HepG2 (cell line): ENCODE results near the gene SLC2A6. TPM values are rescaled to one million over a fixed set of nuclear protein-coding genes. Genes with fewer than 3 reads are reported as not detected.

Experiments used
- CC2D1A ChIP-seq: sonication (generic); formaldehyde crosslinking; IDR thresholded peaks from 2 replicates; pipeline ENCODE4 v1.8.1; 2023; ENCODE audit warnings: mild to moderate bottlenecking, missing genetic modification reagents
- NRL ChIP-seq: sonication (generic); formaldehyde crosslinking; IDR thresholded peaks from 2 replicates; pipeline ENCODE4 v1.5.0; 2020; ENCODE audit warnings: missing genetic modification reagents, mild to moderate bottlenecking, moderate library complexity, borderline replicate concordance
- PAXIP1 ChIP-seq: sonication (generic); formaldehyde crosslinking; conservative IDR thresholded peaks from 2 replicates; pipeline ENCODE4 v1.4.0; 2020; ENCODE audit warnings: mild to moderate bottlenecking, missing genetic modification reagents, moderate library complexity
- PRDM4 ChIP-seq: sonication (generic); formaldehyde crosslinking; IDR thresholded peaks from 2 replicates; pipeline ENCODE4 v1.9.0; 2021; ENCODE audit warnings: missing genetic modification reagents, borderline replicate concordance
- TP53 ChIP-seq: sonication (generic); formaldehyde crosslinking; conservative IDR thresholded peaks from 2 replicates; pipeline ENCODE4 v1.4.0; 2020; ENCODE audit warnings: missing genetic modification reagents
- ZGPAT ChIP-seq: IDR thresholded peaks from 2 replicates; pipeline ENCODE4 v1.6.1; 2016; ENCODE audit warnings: mild to moderate bottlenecking
- ZNF3 ChIP-seq: IDR thresholded peaks from 2 replicates; pipeline ENCODE4 v1.7.0; 2017; ENCODE audit warnings: inconsistent platforms
- ZNF577 ChIP-seq: sonication (generic); formaldehyde crosslinking; IDR thresholded peaks from 2 replicates; pipeline ENCODE4 v1.4.0; 2020; ENCODE audit warnings: mild to moderate bottlenecking, low read depth, missing genetic modification reagents, borderline replicate concordance
- ZNF720 ChIP-seq: sonication (generic); formaldehyde crosslinking; IDR thresholded peaks from 2 replicates; pipeline ENCODE4 v1.4.0; 2020; ENCODE audit warnings: missing genetic modification reagents
- ZNF766 ChIP-seq: sonication (generic); formaldehyde crosslinking; IDR thresholded peaks from 2 replicates; pipeline ENCODE4 v1.5.0; 2020; ENCODE audit warnings: missing genetic modification reagents, borderline replicate concordance
- polyA plus RNA-seq, 8 experiments: library from polyadenylated mRNA; depleted of rRNA in 3 of 8; stranded (reverse) in 7 of 8; unstranded in 1 of 8; fragments of >200 nt; fragmentation: Illumina TruSeq in 4 of 8; extraction: Trizol in 4 of 8; gene quantifications; 2 replicates each; pipeline versions ENCODE4 v1.2.1 to v1.2.3, GENCODE V29; 2011 to 2016; ENCODE audit warnings: low read depth in 4 of 8, missing spikeins in 1 of 8, mixed read lengths in 1 of 8; ENCODE audit not compliant: insufficient read depth in 1 of 8
- total RNA-seq, 5 experiments: library from RNA; depleted of rRNA; stranded (reverse); fragments of >200 nt; fragmentation: Illumina TruSeq; extraction: Trizol; gene quantifications; 2 replicates each; pipeline ENCODE4 v1.2.3, GENCODE V29; 2016; ENCODE audit warnings: low read depth in 1 of 5
- TF ChIP-seq, protein P1 (sequence below): sonication (generic); formaldehyde crosslinking; IDR thresholded peaks from 2 replicates; pipeline ENCODE4 v1.4.0; 2020; ENCODE audit warnings: missing genetic modification reagents

Gene SLC2A6
- total and polyA plus RNA-seq, 2 of the 13 experiments (the other 11 are each of a cell fraction or from before 2014, with no cell fraction given): 4.1 to 15.0 TPM

GRCh38 chr9:133506653-133507038 is 27.7 kb upstream of the SLC2A6 start (continued):
- TF ChIP-seq PAXIP1 (CRISPR knock-in tag) (peak; percentile 85), CC2D1A (CRISPR knock-in tag) (no peak), NRL (CRISPR knock-in tag) (peak; percentile 91), ZGPAT (CRISPR knock-in tag) (peak; percentile 65), PRDM4 (no peak), ZNF720 (CRISPR knock-in tag) (no peak), ZNF766 (CRISPR knock-in tag) (peak; percentile 72; the same call in 1 of the 2 replicates), ZNF577 (CRISPR knock-in tag) (no peak), TP53 (CRISPR knock-in tag) (peak; percentile 84; the same call in 1 of the 2 replicates), ZNF3 (CRISPR knock-in tag) (no peak)
- TF ChIP-seq, protein P1, sequence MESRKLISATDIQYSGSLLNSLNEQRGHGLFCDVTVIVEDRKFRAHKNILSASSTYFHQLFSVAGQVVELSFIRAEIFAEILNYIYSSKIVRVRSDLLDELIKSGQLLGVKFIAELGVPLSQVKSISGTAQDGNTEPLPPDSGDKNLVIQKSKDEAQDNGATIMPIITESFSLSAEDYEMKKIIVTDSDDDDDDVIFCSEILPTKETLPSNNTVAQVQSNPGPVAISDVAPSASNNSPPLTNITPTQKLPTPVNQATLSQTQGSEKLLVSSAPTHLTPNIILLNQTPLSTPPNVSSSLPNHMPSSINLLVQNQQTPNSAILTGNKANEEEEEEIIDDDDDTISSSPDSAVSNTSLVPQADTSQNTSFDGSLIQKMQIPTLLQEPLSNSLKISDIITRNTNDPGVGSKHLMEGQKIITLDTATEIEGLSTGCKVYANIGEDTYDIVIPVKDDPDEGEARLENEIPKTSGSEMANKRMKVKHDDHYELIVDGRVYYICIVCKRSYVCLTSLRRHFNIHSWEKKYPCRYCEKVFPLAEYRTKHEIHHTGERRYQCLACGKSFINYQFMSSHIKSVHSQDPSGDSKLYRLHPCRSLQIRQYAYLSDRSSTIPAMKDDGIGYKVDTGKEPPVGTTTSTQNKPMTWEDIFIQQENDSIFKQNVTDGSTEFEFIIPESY: no peak
